Small intestine (tissue), 7 donors: Measurements from ENCODE around the gene MTARC2. TPM values are rescaled to one million over a fixed set of nuclear protein-coding genes. Genes with fewer than 3 reads are reported as not detected.

Experiments
- DNase-seq, 2 donors: peaks; one replicate each; pipeline versions ENCODE4 v3.0.0 to v3.0.0-alpha.2; 2013
- FAIRE-seq: peaks from 2 replicates; lab custom pipeline; 2012; peaks lifted over from hg19 to GRCh38; lab: Jason Lieb, UNC
- H3K27ac ChIP-seq, 3 donors: one replicate each; pipeline ENCODE4 v1.5.1; 2013; ENCODE audit warnings: low read length in 2 of 3, mild to moderate bottlenecking in 2 of 3, control low read depth in 1 of 3, inconsistent platforms in 1 of 3, low read depth in 1 of 3, moderate library complexity in 1 of 3
- H3K27me3 ChIP-seq, 3 donors: one replicate each; pipeline ENCODE4 v1.6.1; 2013; ENCODE audit warnings: low read length in 3 of 3, inconsistent platforms in 1 of 3; ENCODE audit not compliant: control insufficient read depth in 3 of 3, insufficient read depth in 3 of 3
- H3K36me3 ChIP-seq, 3 donors: one replicate each; pipeline ENCODE4 v1.6.1; 2013; ENCODE audit warnings: low read length in 3 of 3, inconsistent platforms in 1 of 3, low read depth in 1 of 3, mild to moderate bottlenecking in 1 of 3, moderate library complexity in 1 of 3; ENCODE audit not compliant: control insufficient read depth in 3 of 3, insufficient read depth in 2 of 3
- H3K4me1 ChIP-seq, 3 donors: one replicate each; pipeline ENCODE4 v1.6.1; 2013; ENCODE audit warnings: low read length in 2 of 3, inconsistent platforms in 1 of 3, low read depth in 1 of 3, mild to moderate bottlenecking in 1 of 3, moderate library complexity in 1 of 3; ENCODE audit not compliant: control insufficient read depth in 3 of 3, insufficient read depth in 2 of 3
- H3K4me3 ChIP-seq, 3 donors: one replicate each; pipeline ENCODE4 v1.5.1; 2013; ENCODE audit warnings: low read length in 3 of 3, control low read depth in 1 of 3, inconsistent platforms in 1 of 3, low read depth in 1 of 3, mild to moderate bottlenecking in 1 of 3, moderate library complexity in 1 of 3
- H3K9me3 ChIP-seq, 2 donors: one replicate each; pipeline ENCODE4 v1.6.1; 2013; ENCODE audit warnings: low read depth in 1 of 2, low read length in 1 of 2; ENCODE audit not compliant: control insufficient read depth in 2 of 2, insufficient read depth in 1 of 2
- WGBS, 3 donors: extraction: QIAGEN DNeasy Blood & Tissue Kit; methylation state at CpG; one replicate each; pipeline ENCODE4 v1.1.7; 2013; 5-methylcytosine and 5-hydroxymethylcytosine counted together
- polyA plus RNA-seq, 4 donors: library from polyadenylated mRNA; stranded (reverse) in 3 of 4; unstranded in 1 of 4; fragments of 200-250 nt in 3 of 4; fragments of 120-200 nt in 1 of 4; gene quantifications; one replicate each; pipeline versions ENCODE4 v1.2.1 to v1.2.3, GENCODE V29; 2013
- donor health status: healthy with polysubstance abuse.
- donor health status: control.
- donor health status: control.
- donor health status: Bipolar disorder and iron deficiency.
- donor health status: healthy.

The MTARC2 gene
- polyA plus RNA-seq, 4 donors = 31.8 to 93.5 (median 83.3) TPM

DNA sequence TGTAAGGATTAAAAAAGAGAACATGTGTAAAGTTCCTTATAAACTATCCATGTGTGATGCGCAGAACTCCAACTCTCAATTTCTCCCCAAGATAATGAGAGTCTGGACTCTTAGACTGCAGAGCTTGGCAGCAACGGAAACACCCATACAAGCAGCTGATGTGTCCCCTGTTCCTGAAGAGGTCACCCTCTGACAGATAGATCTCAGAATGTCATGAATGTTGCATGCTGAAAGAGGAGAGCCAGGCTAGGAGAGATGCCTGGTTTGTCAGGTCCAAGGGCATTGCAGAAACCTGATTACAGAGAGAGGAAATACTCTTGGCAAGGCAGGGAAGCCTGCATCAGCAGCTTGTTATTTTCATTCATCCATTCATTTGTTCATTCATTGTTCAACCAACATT is 62.8 kb downstream of the MTARC2 start:
- no peak overlapping the region for H3K4me3 ChIP-seq
- H3K36me3 ChIP-seq = peaks cover 0 to 46% (median 0%) of the 10 kb centered on the region in 3 donors
- no peak for DNase-seq
- FAIRE-seq = no peak
- H3K27ac ChIP-seq = no peak overlapping the region
- H3K4me1 ChIP-seq = no peaks in the 10 kb centered on the region
- WGBS, 3 donors = 73 to 93% (median 86%) methylated on average over 2 of the region's 2 CpGs
- H3K27me3 ChIP-seq = no peaks in the 10 kb centered on the region
- no peaks in the 10 kb centered on the region for H3K9me3 ChIP-seq

DNA sequence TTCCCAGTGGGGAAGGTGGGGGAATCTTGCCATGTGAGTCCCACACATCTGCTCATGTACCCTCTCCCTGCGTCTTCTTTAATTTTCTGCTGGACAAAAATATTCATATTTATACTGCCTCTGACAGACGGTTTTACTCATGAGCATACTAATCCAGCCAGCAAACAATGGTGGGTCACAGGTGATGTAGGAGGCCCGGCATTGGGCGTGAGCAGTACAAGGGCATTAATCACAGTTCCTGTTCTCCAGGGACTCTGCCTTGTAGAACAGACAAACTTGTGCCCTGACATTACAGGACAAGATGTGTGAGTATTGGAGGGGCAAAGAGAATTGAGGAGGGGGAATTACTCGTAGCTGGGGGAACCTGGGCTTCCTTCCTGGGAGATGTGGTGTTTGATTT is 63.6 kb downstream of the MTARC2 start:
- no peak overlapping the region for H3K27ac ChIP-seq
- no peaks in the 10 kb centered on the region for H3K9me3 ChIP-seq
- 84 to 89% (median 88%) methylated on average over 5 of the region's 5 CpGs for WGBS, 3 donors
- no peak overlapping the region for H3K4me3 ChIP-seq
- FAIRE-seq (no peak), DNase-seq (no peak)
- H3K4me1 ChIP-seq = no peaks in the 10 kb centered on the region
- no peaks in the 10 kb centered on the region for H3K27me3 ChIP-seq
- peaks cover 0 to 39% (median 0%) of the 10 kb centered on the region in 3 donors for H3K36me3 ChIP-seq

DNA sequence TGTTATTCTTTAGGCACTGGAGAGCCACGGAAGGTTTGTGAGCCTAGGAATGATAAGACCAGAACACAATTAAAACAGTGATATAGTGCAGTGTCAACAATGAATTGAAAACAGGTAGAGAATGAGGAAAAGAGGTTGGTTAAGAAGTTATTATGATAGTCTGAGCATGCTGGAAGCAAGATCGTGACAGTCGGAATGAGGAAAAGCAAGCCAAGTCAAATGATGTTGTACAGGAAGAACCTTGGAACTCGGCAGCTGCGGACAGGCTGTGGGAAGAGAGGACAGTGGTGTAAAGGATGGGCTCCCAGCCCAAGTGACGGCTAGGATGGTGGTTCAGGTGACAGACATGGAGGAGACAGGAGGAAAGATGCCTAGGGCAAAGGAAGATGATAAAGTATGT is 64.2 kb downstream of the MTARC2 start:
- Histone ChIP-seq H3K27me3 (no peaks in the 10 kb centered on the region), H3K4me3 (no peak overlapping the region), H3K36me3 (peaks cover 0 to 38% (median 0%) of the 10 kb centered on the region in 3 donors), H3K27ac (no peak overlapping the region), H3K9me3 (no peaks in the 10 kb centered on the region), H3K4me1 (no peaks in the 10 kb centered on the region)
- WGBS, 3 donors = 64 to 78% (median 74%) methylated on average over 6 of the region's 6 CpGs
- no peak for DNase-seq
- FAIRE-seq = no peak

GRCh38 chr1:220813013-220813412 is 64.9 kb downstream of the MTARC2 start:
- H3K27ac ChIP-seq = no peak overlapping the region
- H3K36me3 ChIP-seq = peaks cover 0 to 39% (median 0%) of the 10 kb centered on the region in 3 donors
- FAIRE-seq (no peak), DNase-seq (no peak)
- H3K4me3 ChIP-seq = no peak overlapping the region
- no peaks in the 10 kb centered on the region for H3K4me1 ChIP-seq
- no peaks in the 10 kb centered on the region for H3K27me3 ChIP-seq
- WGBS, 3 donors = 78 to 88% (median 79%) methylated on average over 12 of the region's 12 CpGs
- no peaks in the 10 kb centered on the region for H3K9me3 ChIP-seq

GRCh38 chr1:220815409-220815808 is 67.3 kb downstream of the MTARC2 start:
- DNase-seq (no peak), FAIRE-seq (no peak)

GRCh38 chr1:220817907-220818306 is 69.8 kb downstream of the MTARC2 start:
- H3K4me3 ChIP-seq = no peak overlapping the region
- H3K4me1 ChIP-seq = no peaks in the 10 kb centered on the region
- peaks cover 0 to 21% (median 0%) of the 10 kb centered on the region in 3 donors for H3K36me3 ChIP-seq
- H3K27me3 ChIP-seq = no peaks in the 10 kb centered on the region
- no peak for DNase-seq
- peak overlapping the region in 1 of 3 donors; percentile 87 for H3K27ac ChIP-seq
- 70 to 95% (median 88%) methylated on average over 1 of the region's 1 CpG for WGBS, 3 donors
- FAIRE-seq = no peak
- H3K9me3 ChIP-seq = no peaks in the 10 kb centered on the region

More at GRCh38 chr1:220815409-220815808, 67.3 kb downstream of the MTARC2 start:
- WGBS, 3 donors = 68 to 84% (median 72%) methylated on average over 2 of the region's 2 CpGs
- Histone ChIP-seq H3K36me3 (peaks cover 0 to 36% (median 0%) of the 10 kb centered on the region in 3 donors), H3K27ac (no peak overlapping the region), H3K4me3 (no peak overlapping the region), H3K9me3 (no peaks in the 10 kb centered on the region), H3K4me1 (no peaks in the 10 kb centered on the region), H3K27me3 (no peaks in the 10 kb centered on the region)

DNA sequence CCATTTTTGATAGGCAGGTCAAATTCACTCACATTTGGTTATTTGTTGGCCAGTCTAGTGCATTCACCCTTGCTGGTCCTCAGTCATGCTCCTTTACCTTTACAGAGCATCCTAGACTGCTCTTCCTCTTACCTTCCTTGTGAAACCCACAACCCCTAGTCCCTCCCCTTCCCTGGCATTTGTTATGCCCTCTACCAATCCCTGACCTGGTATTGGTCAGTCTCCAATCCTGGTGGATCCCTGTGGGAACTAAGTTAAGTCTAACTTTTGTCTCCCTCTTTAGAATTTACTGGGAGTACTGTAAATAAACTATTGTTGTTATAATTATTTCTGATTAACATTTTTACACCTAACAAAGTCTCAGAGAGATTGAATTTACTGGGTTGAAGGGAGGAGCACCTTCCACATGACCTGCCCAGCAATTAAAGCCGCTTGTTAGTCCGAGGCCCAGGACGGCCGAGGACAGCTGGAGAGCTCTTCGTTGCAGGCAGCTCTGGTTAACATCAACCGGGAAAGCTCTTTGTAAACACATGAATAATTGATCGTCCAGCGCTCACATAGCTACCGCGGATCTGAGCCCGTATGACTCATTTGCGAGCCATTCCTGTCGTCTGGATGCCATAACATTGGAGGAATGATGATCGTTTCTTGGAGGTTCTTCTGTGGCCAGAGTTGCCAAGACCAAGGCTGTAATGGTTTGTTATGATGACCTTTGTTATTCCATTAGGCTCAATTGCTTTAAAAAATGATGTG is 70.5 kb downstream of the MTARC2 start:
- Histone ChIP-seq H3K36me3 (peaks cover 0 to 17% (median 0%) of the 10 kb centered on the region in 3 donors), H3K4me3 (no peak overlapping the region), H3K27me3 (no peaks in the 10 kb centered on the region), H3K9me3 (no peaks in the 10 kb centered on the region), H3K4me1 (no peaks in the 10 kb centered on the region), H3K27ac (peak overlapping the region in 2 of 3 donors; percentile 43 to 87)
- FAIRE-seq = no peak
- WGBS, 3 donors = 64 to 86% (median 73%) methylated on average over 14 of the region's 14 CpGs
- DNase-seq = peak in 1 of 2 donors; percentile 44

GRCh38 chr1:220819467-220820026 is 71.4 kb downstream of the MTARC2 start:
- WGBS, 3 donors = 40 to 78% (median 63%) methylated on average over 1 of the region's 1 CpG
- Histone ChIP-seq H3K4me3 (no peak overlapping the region), H3K27me3 (no peaks in the 10 kb centered on the region), H3K4me1 (no peaks in the 10 kb centered on the region), H3K36me3 (peaks cover 0 to 11% (median 0%) of the 10 kb centered on the region in 3 donors), H3K27ac (no peak overlapping the region), H3K9me3 (no peaks in the 10 kb centered on the region)
- no peak for FAIRE-seq
- DNase-seq = no peak
